SK-N-SH treated with all-trans-retinoic acid at 6 μM for 48 hours (cell line): Measurements from ENCODE around the gene PCMTD2.
"Not testable (repeated sequence)": the region's sequence is repeated elsewhere in the genome, so short reads cannot be mapped to it uniquely, and the experiment has no call there.

Experiments used
- ATAC-seq: fragments of 200-7000 bp; cut with Tn5 transposase; 3 replicates; pipeline ENCODE4 v1.9.1; 2020; ENCODE audit warnings: mild to moderate bottlenecking, moderate library complexity

PCMTD2 gene

GRCh38 chr20:64303086-64303485 is 47.5 kb downstream of the PCMTD2 start:
- not testable (repeated sequence) for ATAC-seq

GRCh38 chr20:64313761-64314160 is 58.2 kb downstream of the PCMTD2 start:
- ATAC-seq = not testable (repeated sequence)

- ATAC-seq = not testable (repeated sequence)
Measured at GRCh38 chr20:64315381-64315780, 59.8 kb downstream of the PCMTD2 start.

DNA sequence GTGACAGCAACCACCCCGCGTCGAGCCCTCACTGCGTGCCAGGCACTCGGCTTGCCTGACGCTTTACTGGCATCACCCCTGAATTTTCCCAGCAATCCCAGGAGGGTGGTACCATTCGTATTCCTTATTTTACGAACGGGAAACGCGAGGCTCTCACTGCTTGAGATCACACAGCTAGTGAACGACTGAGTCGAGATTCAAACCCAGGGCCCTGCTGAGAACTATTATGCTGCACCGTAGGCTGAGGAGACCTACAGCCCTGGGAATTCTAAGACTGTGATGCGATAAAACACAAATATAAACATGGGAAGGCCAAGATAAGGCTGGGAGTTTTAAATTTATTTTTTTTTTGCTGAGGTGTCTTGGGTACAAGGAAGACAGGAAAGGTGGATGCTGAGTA is 60.3 kb downstream of the PCMTD2 start:
- ATAC-seq = not testable (repeated sequence)

GRCh38 chr20:64316415-64317083 is 61.0 kb downstream of the PCMTD2 start:
- ATAC-seq = not testable (repeated sequence)

DNA sequence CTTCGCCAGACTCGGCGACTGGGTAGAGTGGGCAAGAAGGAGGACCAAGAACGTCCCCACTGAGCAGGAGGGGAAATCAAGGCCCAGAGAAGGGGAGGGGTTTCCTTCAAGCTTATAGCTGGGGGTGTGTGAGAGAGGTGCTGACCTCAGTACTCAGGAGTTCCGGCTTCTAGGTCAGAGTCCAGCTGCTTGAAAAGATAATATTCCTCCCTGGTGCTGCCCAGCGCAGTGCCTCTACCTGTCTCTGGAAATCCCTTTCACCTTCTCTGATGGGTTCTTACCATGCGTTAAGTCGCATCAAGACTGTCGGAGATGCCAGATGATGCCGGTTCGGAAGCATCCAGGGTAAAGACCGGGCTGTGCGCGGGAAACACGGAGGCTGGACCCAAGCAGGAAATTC is 61.8 kb downstream of the PCMTD2 start:
- not testable (repeated sequence) for ATAC-seq

DNA sequence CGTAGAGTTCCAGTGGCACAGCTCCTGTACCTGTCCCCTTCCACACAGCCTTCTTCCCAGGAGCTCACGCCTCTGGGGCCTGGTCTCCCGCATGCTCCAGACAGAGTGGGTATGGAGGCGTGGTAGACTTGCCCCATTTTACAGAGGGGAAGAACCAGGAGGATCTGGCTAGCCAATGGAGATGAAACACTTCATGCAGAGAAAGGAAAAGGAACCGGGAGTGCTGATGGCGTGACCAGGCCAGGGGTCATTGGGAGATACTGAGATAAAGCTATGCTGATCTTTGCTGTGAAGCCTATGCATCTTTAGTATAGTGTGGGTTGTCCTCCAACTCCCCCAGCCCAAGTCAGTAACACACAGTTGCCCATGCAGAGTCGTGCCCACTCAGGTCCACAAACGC is 62.5 kb downstream of the PCMTD2 start:
- not testable (repeated sequence) for ATAC-seq

GRCh38 chr20:64322031-64322789 is 66.7 kb downstream of the PCMTD2 start:
- not testable (repeated sequence) for ATAC-seq
